ENCODE results near the gene YOD1. TPM values are rescaled to one million over a fixed set of nuclear protein-coding genes. Genes with fewer than 3 reads are reported as not detected.
A peak's percentile ranks its signal among the peaks of the same experiment; 100 is the strongest.

The YOD1 gene
- total and polyA plus RNA-seq, 2 of the 13 experiments (the other 11 are each of a cell fraction or from before 2014, with no cell fraction given) = 3.4 to 9.1 TPM

GRCh38 chr1:207088161-207088560 lies 37.2 kb upstream of the YOD1 start:
- Histone ChIP-seq H2AFZ (ENCODE audit: low read length) (peak overlapping the region; percentile 44), H3K9me3 (ENCODE audit: low read length) (no peaks in the 10 kb centered on the region), H3K4me1 (ENCODE audit: insufficient read depth, low read length) (peaks cover 67% of the 10 kb centered on the region), H3K4me3 (replicated peaks in 1 of 3; ENCODE audit: insufficient read depth in 1 of 3, low read depth in 2 of 3, low read length in 3 of 3) (peak overlapping the region; percentile 3 to 94 (median 75); a peak in 1 of 6 replicates), H3K79me2 (ENCODE audit: insufficient read depth, low read length) (peaks cover 21% of the 10 kb centered on the region), H3K9ac (ENCODE audit: insufficient read depth, low read depth, low read length) (peak overlapping the region; percentile 84), H3K4me2 (ENCODE audit: low read depth, low read length) (peak overlapping the region; percentile 86), H3K36me3 (replicated peaks in 1 of 2; ENCODE audit: control insufficient read depth in 1 of 2, insufficient read depth in 2 of 2, low read length in 2 of 2) (peaks cover 0 to 10% of the 10 kb centered on the region in 2 experiments; a peak in 3 of 5 replicates), H4K20me1 (ENCODE audit: insufficient read depth, low read length) (no peaks in the 10 kb centered on the region), H3K27ac (ENCODE audit: extremely low read length, insufficient read depth, low read length) (peak overlapping the region; percentile 97), H3K27me3 (ENCODE audit: control insufficient read depth in 1 of 2, insufficient read depth in 2 of 2, low read length in 2 of 2) (no peaks in the 10 kb centered on the region; a peak in 1 of 5 replicates)
- intact Hi-C loops (cut with micrococcal nuclease; ENCODE audit: unreplicated experiment) = loop anchor here (2.0 to 5.0 kb wide), 4 partner anchors 17 to 234 kb away; partner anchors contain the start of genes C4BPA and CD55
- TF ChIP-seq CHD2 (IDR thresholded peaks at IDR 0.05; ENCODE audit: low read depth, low read length) = no peak
- no peak for TF ChIP-seq ZNF703 (CRISPR knock-in tag; IDR thresholded peaks at IDR 0.05; ENCODE audit: borderline replicate concordance)
- in situ Hi-C loops (cut with HindIII; ENCODE audit: extremely low pct_ligation_motif_present, low pct_unique_long_range_greater_than_20kb) = loop anchor here (5.0 kb wide), 1 partner anchor 319 kb away; no protein-coding TSS in a partner anchor
- FAIRE-seq = no peak
- no peak for ATAC-seq
- ChIA-PET CTCF (ENCODE audit: low intra/inter-chr PET ratio, low total read pairs) (no interaction called here), POLR2A (interaction anchor here (2.8 kb wide), 1 partner anchor 35 kb away, joined by 23 read pairs; the partner anchor contains the start of gene PFKFB2)
- WGBS (ENCODE audit: low lambda C conversion rate) = 30% methylated on average over 2 of the region's 2 CpGs
- DNase-seq (ENCODE audit: low spot score) = no peak
- no TSS peak for BruUV-seq (replicated peaks)

GRCh38 chr1:207085887-207086286 lies 34.9 kb upstream of the YOD1 start:
- DNase-seq (ENCODE audit: low spot score) = no peak
- ATAC-seq = no peak
- Histone ChIP-seq H3K4me3 (replicated peaks in 1 of 3; ENCODE audit: insufficient read depth in 1 of 3, low read depth in 2 of 3, low read length in 3 of 3) (no peak overlapping the region), H2AFZ (ENCODE audit: low read length) (no peak overlapping the region), H3K79me2 (ENCODE audit: insufficient read depth, low read length) (peaks cover 9% of the 10 kb centered on the region), H3K27me3 (ENCODE audit: control insufficient read depth in 1 of 2, insufficient read depth in 2 of 2, low read length in 2 of 2) (no peaks in the 10 kb centered on the region; a peak in 1 of 5 replicates), H3K36me3 (replicated peaks in 1 of 2; ENCODE audit: control insufficient read depth in 1 of 2, insufficient read depth in 2 of 2, low read length in 2 of 2) (no peaks in the 10 kb centered on the region), H4K20me1 (ENCODE audit: insufficient read depth, low read length) (no peaks in the 10 kb centered on the region), H3K4me2 (ENCODE audit: low read depth, low read length) (no peak overlapping the region), H3K9ac (ENCODE audit: insufficient read depth, low read depth, low read length) (no peak overlapping the region), H3K27ac (ENCODE audit: extremely low read length, insufficient read depth, low read length) (no peak overlapping the region), H3K9me3 (ENCODE audit: low read length) (no peaks in the 10 kb centered on the region), H3K4me1 (ENCODE audit: insufficient read depth, low read length) (peaks cover 61% of the 10 kb centered on the region)
- POLR2A ChIA-PET = no interaction called here
- no peak for FAIRE-seq
- WGBS (ENCODE audit: low lambda C conversion rate) = 77% methylated on average over 3 of the region's 3 CpGs
- CTCF ChIA-PET (ENCODE audit: low intra/inter-chr PET ratio, low total read pairs) = interaction anchor here (4.6 kb wide), 1 partner anchor 320 kb away, joined by 26 read pairs; no protein-coding TSS in a partner anchor
- in situ Hi-C loops (cut with HindIII; ENCODE audit: extremely low pct_ligation_motif_present, low pct_unique_long_range_greater_than_20kb) = loop anchor here (5.0 kb wide), 1 partner anchor 321 kb away; no protein-coding TSS in a partner anchor
- TF ChIP-seq ZNF207 (IDR thresholded peaks at IDR 0.05; ENCODE audit: borderline replicate concordance) (no peak), SSRP1 (CRISPR knock-in tag; IDR thresholded peaks at IDR 0.05) (no peak), ZNF766 (CRISPR knock-in tag; IDR thresholded peaks at IDR 0.05; ENCODE audit: borderline replicate concordance) (no peak), ZMYM3 (CRISPR knock-in tag; IDR thresholded peaks at IDR 0.05) (no peak), KLF12 (CRISPR knock-in tag; IDR thresholded peaks at IDR 0.05; ENCODE audit: borderline replicate concordance) (no peak), HNRNPK (IDR thresholded peaks at IDR 0.05; ENCODE audit: low read depth, low read length, poor library complexity, severe bottlenecking) (peak; percentile 44)
- no TSS peak for BruUV-seq (replicated peaks)
- intact Hi-C loops (cut with micrococcal nuclease; ENCODE audit: unreplicated experiment) = loop anchor here (5.0 kb wide), 2 partner anchors 66 to 236 kb away; partner anchors contain the start of gene CD55
